ENCODE results near the gene USP37.

DNA sequence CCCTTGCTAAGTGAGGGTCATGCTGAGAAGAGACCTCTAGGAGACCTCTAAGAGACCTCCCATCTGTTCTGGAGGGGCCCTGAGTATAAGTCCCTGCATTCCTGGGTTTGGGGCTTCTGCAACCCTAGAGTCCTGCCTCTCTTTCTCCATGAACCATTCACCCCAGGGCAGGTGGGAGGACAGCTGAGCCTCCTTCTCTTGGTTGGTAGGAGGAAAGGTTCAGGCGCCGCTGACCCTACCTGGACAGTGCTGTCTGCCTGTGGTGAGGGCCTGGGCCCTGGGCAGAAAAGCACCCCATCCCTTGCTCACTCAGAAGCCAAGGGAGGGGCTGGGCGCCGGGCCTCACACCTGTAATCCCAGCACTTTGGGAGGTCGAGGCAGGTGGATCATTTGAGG, 149.8 kb downstream of the USP37 start:
- TF ChIP-seq CTCF (IDR thresholded peaks at IDR 0.05) = no peak
- no peak for TF ChIP-seq RCOR1 (IDR thresholded peaks at IDR 0.05; ENCODE audit: low read length)
- TF ChIP-seq, protein P1, sequence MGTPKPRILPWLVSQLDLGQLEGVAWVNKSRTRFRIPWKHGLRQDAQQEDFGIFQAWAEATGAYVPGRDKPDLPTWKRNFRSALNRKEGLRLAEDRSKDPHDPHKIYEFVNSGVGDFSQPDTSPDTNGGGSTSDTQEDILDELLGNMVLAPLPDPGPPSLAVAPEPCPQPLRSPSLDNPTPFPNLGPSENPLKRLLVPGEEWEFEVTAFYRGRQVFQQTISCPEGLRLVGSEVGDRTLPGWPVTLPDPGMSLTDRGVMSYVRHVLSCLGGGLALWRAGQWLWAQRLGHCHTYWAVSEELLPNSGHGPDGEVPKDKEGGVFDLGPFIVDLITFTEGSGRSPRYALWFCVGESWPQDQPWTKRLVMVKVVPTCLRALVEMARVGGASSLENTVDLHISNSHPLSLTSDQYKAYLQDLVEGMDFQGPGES (IDR thresholded peaks at IDR 0.05; ENCODE audit: low read depth, low read length) = no peak
- TF ChIP-seq FOXJ3 (CRISPR knock-in tag; IDR thresholded peaks at IDR 0.05) = no peak
- no peak for TF ChIP-seq EP300 (IDR thresholded peaks at IDR 0.05; ENCODE audit: borderline replicate concordance in 1 of 2, low read depth in 1 of 2, low read length in 1 of 2)
- no peak for TF ChIP-seq POLR2AphosphoS5 (IDR thresholded peaks at IDR 0.05; ENCODE audit: low read depth, low read length)
- TF ChIP-seq, protein P2, sequence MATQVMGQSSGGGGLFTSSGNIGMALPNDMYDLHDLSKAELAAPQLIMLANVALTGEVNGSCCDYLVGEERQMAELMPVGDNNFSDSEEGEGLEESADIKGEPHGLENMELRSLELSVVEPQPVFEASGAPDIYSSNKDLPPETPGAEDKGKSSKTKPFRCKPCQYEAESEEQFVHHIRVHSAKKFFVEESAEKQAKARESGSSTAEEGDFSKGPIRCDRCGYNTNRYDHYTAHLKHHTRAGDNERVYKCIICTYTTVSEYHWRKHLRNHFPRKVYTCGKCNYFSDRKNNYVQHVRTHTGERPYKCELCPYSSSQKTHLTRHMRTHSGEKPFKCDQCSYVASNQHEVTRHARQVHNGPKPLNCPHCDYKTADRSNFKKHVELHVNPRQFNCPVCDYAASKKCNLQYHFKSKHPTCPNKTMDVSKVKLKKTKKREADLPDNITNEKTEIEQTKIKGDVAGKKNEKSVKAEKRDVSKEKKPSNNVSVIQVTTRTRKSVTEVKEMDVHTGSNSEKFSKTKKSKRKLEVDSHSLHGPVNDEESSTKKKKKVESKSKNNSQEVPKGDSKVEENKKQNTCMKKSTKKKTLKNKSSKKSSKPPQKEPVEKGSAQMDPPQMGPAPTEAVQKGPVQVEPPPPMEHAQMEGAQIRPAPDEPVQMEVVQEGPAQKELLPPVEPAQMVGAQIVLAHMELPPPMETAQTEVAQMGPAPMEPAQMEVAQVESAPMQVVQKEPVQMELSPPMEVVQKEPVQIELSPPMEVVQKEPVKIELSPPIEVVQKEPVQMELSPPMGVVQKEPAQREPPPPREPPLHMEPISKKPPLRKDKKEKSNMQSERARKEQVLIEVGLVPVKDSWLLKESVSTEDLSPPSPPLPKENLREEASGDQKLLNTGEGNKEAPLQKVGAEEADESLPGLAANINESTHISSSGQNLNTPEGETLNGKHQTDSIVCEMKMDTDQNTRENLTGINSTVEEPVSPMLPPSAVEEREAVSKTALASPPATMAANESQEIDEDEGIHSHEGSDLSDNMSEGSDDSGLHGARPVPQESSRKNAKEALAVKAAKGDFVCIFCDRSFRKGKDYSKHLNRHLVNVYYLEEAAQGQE (IDR thresholded peaks at IDR 0.05; ENCODE audit: low read depth, low read length) = no peak
- no peak for TF ChIP-seq RFX5 (IDR thresholded peaks at IDR 0.05; ENCODE audit: low read length)
- TF ChIP-seq ELF1 (IDR thresholded peaks at IDR 0.05) = no peak
- no peak for TF ChIP-seq TEAD4 (IDR thresholded peaks at IDR 0.05; ENCODE audit: borderline replicate concordance, insufficient read depth)
- TF ChIP-seq, protein P3, sequence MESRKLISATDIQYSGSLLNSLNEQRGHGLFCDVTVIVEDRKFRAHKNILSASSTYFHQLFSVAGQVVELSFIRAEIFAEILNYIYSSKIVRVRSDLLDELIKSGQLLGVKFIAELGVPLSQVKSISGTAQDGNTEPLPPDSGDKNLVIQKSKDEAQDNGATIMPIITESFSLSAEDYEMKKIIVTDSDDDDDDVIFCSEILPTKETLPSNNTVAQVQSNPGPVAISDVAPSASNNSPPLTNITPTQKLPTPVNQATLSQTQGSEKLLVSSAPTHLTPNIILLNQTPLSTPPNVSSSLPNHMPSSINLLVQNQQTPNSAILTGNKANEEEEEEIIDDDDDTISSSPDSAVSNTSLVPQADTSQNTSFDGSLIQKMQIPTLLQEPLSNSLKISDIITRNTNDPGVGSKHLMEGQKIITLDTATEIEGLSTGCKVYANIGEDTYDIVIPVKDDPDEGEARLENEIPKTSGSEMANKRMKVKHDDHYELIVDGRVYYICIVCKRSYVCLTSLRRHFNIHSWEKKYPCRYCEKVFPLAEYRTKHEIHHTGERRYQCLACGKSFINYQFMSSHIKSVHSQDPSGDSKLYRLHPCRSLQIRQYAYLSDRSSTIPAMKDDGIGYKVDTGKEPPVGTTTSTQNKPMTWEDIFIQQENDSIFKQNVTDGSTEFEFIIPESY (IDR thresholded peaks at IDR 0.05; ENCODE audit: borderline replicate concordance, low read depth) = no peak
- TF ChIP-seq EZH2phosphoT487 (IDR thresholded peaks at IDR 0.05; ENCODE audit: borderline replicate concordance, low read depth) = no peak
